GM18502 (cell line): Measurements from ENCODE around the gene TMEM200B.
"Not testable (repeated sequence)": the region's sequence is repeated elsewhere in the genome, so short reads cannot be mapped to it uniquely, and the experiment has no call there.

Experiments used
- ATAC-seq: cut with Tn5 transposase; IDR thresholded peaks from one replicate; pipeline ENCODE4 v1.9.1; 2021; ENCODE audit warnings: mild to moderate bottlenecking; ENCODE audit not compliant: unreplicated experiment, poor library complexity

Gene TMEM200B

GRCh38 chr1:29136391-29136915, 12.8 kb upstream of the TMEM200B start:
- ATAC-seq, result no peak

- no peak for ATAC-seq
Observed at GRCh38 chr1:29134695-29135028, 11.0 kb upstream of the TMEM200B start.

- ATAC-seq, result no peak
Observed at GRCh38 chr1:29133861-29134694, 10.4 kb upstream of the TMEM200B start.

GRCh38 chr1:29131056-29131455, 7.4 kb upstream of the TMEM200B start:
- ATAC-seq, result not testable (repeated sequence)

- ATAC-seq, result no peak
Observed at GRCh38 chr1:29129916-29130315, 6.2 kb upstream of the TMEM200B start.

GRCh38 chr1:29128739-29129138, 5.0 kb upstream of the TMEM200B start:
- no peak for ATAC-seq

- no peak for ATAC-seq
Observed at GRCh38 chr1:29126198-29126597, 2.5 kb upstream of the TMEM200B start.

- ATAC-seq, result no peak
Observed at GRCh38 chr1:29125788-29126187, 2.1 kb upstream of the TMEM200B start.

- no peak for ATAC-seq
Observed at GRCh38 chr1:29125237-29125641, 1.5 kb upstream of the TMEM200B start.

GRCh38 chr1:29124366-29125236, 898 bp upstream of the TMEM200B start:
- no peak for ATAC-seq

- no peak for ATAC-seq
Observed at GRCh38 chr1:29123053-29123886, 433 bp downstream of the TMEM200B start.

- no peak for ATAC-seq
Observed at GRCh38 chr1:29122682-29123052, 1.0 kb downstream of the TMEM200B start.

GRCh38 chr1:29121936-29122681, 1.6 kb downstream of the TMEM200B start:
- ATAC-seq, result no peak

- ATAC-seq, result no peak
Observed at GRCh38 chr1:29121516-29121935, 2.2 kb downstream of the TMEM200B start.

GRCh38 chr1:29120947-29121485, 2.7 kb downstream of the TMEM200B start:
- no peak for ATAC-seq

- ATAC-seq, result no peak
Observed at GRCh38 chr1:29120367-29120766, 3.3 kb downstream of the TMEM200B start.

- ATAC-seq, result no peak
Observed at GRCh38 chr1:29119121-29119929, 4.4 kb downstream of the TMEM200B start.

- no peak for ATAC-seq
Observed at GRCh38 chr1:29117381-29117780, 6.3 kb downstream of the TMEM200B start.

GRCh38 chr1:29114654-29115053, 9.0 kb downstream of the TMEM200B start:
- ATAC-seq, result no peak
